GM18502 (cell line): ENCODE measurements around the gene CDKN1A.
"Not testable (repeated sequence)": the region's sequence is repeated elsewhere in the genome, so short reads cannot be mapped to it uniquely, and the experiment has no call there.

Experiments used
- ATAC-seq: cut with Tn5 transposase; IDR thresholded peaks from one replicate; pipeline ENCODE4 v1.9.1; 2021; ENCODE audit warnings: mild to moderate bottlenecking; ENCODE audit not compliant: unreplicated experiment, poor library complexity

CDKN1A gene

GRCh38 chr6:36717231-36717825 lies 38.8 kb downstream of the CDKN1A start:
- no peak for ATAC-seq

GRCh38 chr6:36717871-36718540 lies 39.5 kb downstream of the CDKN1A start:
- ATAC-seq = no peak

GRCh38 chr6:36718560-36718959 lies 40.0 kb downstream of the CDKN1A start:
- no peak for ATAC-seq

GRCh38 chr6:36719126-36719525 lies 40.6 kb downstream of the CDKN1A start:
- no peak for ATAC-seq

GRCh38 chr6:36720251-36721141 lies 42.0 kb downstream of the CDKN1A start:
- no peak for ATAC-seq

- no peak for ATAC-seq
These were observed 43.0 kb downstream of the CDKN1A start for GRCh38 chr6:36721369-36722140.

GRCh38 chr6:36722365-36722764 lies 43.9 kb downstream of the CDKN1A start:
- ATAC-seq = no peak

- ATAC-seq = no peak
These were observed 44.4 kb downstream of the CDKN1A start for GRCh38 chr6:36722879-36723278.

- ATAC-seq = not testable (repeated sequence)
These were observed 45.5 kb downstream of the CDKN1A start for GRCh38 chr6:36723992-36724391.

GRCh38 chr6:36724514-36725390 lies 46.2 kb downstream of the CDKN1A start:
- no peak for ATAC-seq

- ATAC-seq = no peak
These were observed 47.1 kb downstream of the CDKN1A start for GRCh38 chr6:36725581-36725980.

- no peak for ATAC-seq
These were observed 49.0 kb downstream of the CDKN1A start for GRCh38 chr6:36727505-36728021.

GRCh38 chr6:36728289-36729160 lies 50.0 kb downstream of the CDKN1A start:
- ATAC-seq = no peak

- no peak for ATAC-seq
These were observed 50.6 kb downstream of the CDKN1A start for GRCh38 chr6:36729161-36729524.

GRCh38 chr6:36730424-36731380 lies 52.2 kb downstream of the CDKN1A start:
- no peak for ATAC-seq

GRCh38 chr6:36731622-36732310 lies 53.3 kb downstream of the CDKN1A start:
- ATAC-seq = no peak

GRCh38 chr6:36733300-36733699 lies 54.8 kb downstream of the CDKN1A start:
- ATAC-seq = no peak
